Gastroesophageal sphincter (tissue), 4 donors: ENCODE measurements around the gene EHMT1. TPM values are rescaled to one million over a fixed set of nuclear protein-coding genes. Genes with fewer than 3 reads are reported as not detected.
"Not testable (repeated sequence)": the region's sequence is repeated elsewhere in the genome, so short reads cannot be mapped to it uniquely, and the experiment has no call there.

Experiments used
- ATAC-seq: fragments of 150-250 bp; one replicate; pipeline ENCODE4 v1.9.1; 2016; ENCODE audit warnings: mild to moderate bottlenecking, moderate library complexity
- H3K27ac ChIP-seq, 4 donors: fragments of 200-600 bp; sonication (generic) in 3 of 4; 1 replicate in 3 of 4; 2 replicates in 1 of 4; pipeline ENCODE4 v1.5.1; 2016 to 2019
- H3K27me3 ChIP-seq: fragments of 200-600 bp; sonication (generic); one replicate; pipeline ENCODE4 v1.5.1; 2019
- H3K36me3 ChIP-seq, 2 donors: fragments of 200-600 bp; sonication (generic); one replicate each; pipeline ENCODE4 v1.5.1; 2019; ENCODE audit warnings: control low read depth in 1 of 2
- H3K4me1 ChIP-seq, 3 donors: fragments of 200-600 bp; sonication (generic); 1 replicate in 2 of 3; 2 replicates in 1 of 3; pipeline ENCODE4 v1.5.1; 2016 to 2019; ENCODE audit warnings: control low read depth in 2 of 3
- H3K4me3 ChIP-seq, 2 donors: fragments of 200-600 bp; sonication (generic); one replicate each; pipeline ENCODE4 v1.5.1; 2019; ENCODE audit warnings: mild to moderate bottlenecking in 1 of 2, moderate library complexity in 1 of 2
- H3K9me3 ChIP-seq, 3 donors: fragments of 200-600 bp; sonication (generic); one replicate each; pipeline ENCODE4 v1.5.1; 2017 to 2019; ENCODE audit warnings: control low read depth in 2 of 3
- CTCF ChIP-seq, 4 experiments: fragments of 200-600 bp in 2 of 4; fragments of 450-650 bp in 2 of 4; sonication (generic) in 1 of 4; IDR thresholded peaks; one replicate each; pipeline ENCODE4 v1.5.1; 2017 to 2019; ENCODE audit warnings: antibody characterized with exemption in 4 of 4, mild to moderate bottlenecking in 2 of 4, moderate library complexity in 2 of 4
- EP300 ChIP-seq: sonication (generic); formaldehyde crosslinking; IDR thresholded peaks from one replicate; pipeline ENCODE4 v1.6.1; 2017; ENCODE audit warnings: antibody characterized with exemption, mild to moderate bottlenecking
- POLR2A ChIP-seq, 2 donors: fragments of 450-650 bp; IDR thresholded peaks; one replicate each; pipeline ENCODE4 v1.6.1; 2017; ENCODE audit warnings: antibody characterized with exemption in 2 of 2, mild to moderate bottlenecking in 2 of 2, moderate library complexity in 1 of 2
- POLR2AphosphoS5 ChIP-seq: sonication (generic); formaldehyde crosslinking; IDR thresholded peaks from one replicate; pipeline ENCODE4 v1.6.1; 2017; ENCODE audit warnings: antibody characterized with exemption
- WGBS, 2 donors: methylation state at CpG; one replicate each; pipeline ENCODE4 v1.1.5; 2018; ENCODE audit warnings: low coverage in 1 of 2; 5-methylcytosine and 5-hydroxymethylcytosine counted together
- total RNA-seq, 4 donors: library from RNA; depleted of rRNA; stranded (reverse); fragments of >200 nt; gene quantifications; one replicate each; pipeline ENCODE4 v1.1.0, GENCODE V29; 2016

The EHMT1 gene
- total RNA-seq, 4 donors from 2014 or later = 49.2 to 79.7 (median 64.7) TPM

- peaks cover 0 to 77% of the 10 kb centered on the region in 2 donors for H3K36me3 ChIP-seq
- no peaks in the 10 kb centered on the region for H3K9me3 ChIP-seq
- ATAC-seq = no peak
- H3K27me3 ChIP-seq = no peaks in the 10 kb centered on the region
- TF ChIP-seq CTCF (IDR thresholded peaks at IDR 0.05) = no peak
- TF ChIP-seq EP300 = no peak
- TF ChIP-seq POLR2AphosphoS5 = no peak
- TF ChIP-seq POLR2A (IDR thresholded peaks at IDR 0.05) = no peak
- no peak overlapping the region for H3K4me3 ChIP-seq
- H3K4me1 ChIP-seq = no peaks in the 10 kb centered on the region
- 87 to 98% methylated on average over 7 to 15 of the region's 19 CpGs for WGBS, 2 donors
- no peak overlapping the region for H3K27ac ChIP-seq
These were observed 183.9 kb downstream of the EHMT1 start for GRCh38 chr9:137802521-137803243.

GRCh38 chr9:137804908-137805630 is 186.3 kb downstream of the EHMT1 start:
- no peaks in the 10 kb centered on the region for H3K4me1 ChIP-seq
- ATAC-seq = no peak
- no peaks in the 10 kb centered on the region for H3K27me3 ChIP-seq
- H3K27ac ChIP-seq = no peak overlapping the region
- H3K4me3 ChIP-seq = no peak overlapping the region
- WGBS, 2 donors = 94% methylated on average over 3 to 13 of the region's 14 CpGs
- no peak for TF ChIP-seq CTCF (IDR thresholded peaks at IDR 0.05)
- TF ChIP-seq POLR2A (IDR thresholded peaks at IDR 0.05) = no peak
- TF ChIP-seq POLR2AphosphoS5 = no peak
- TF ChIP-seq EP300 = no peak
- H3K9me3 ChIP-seq = no peaks in the 10 kb centered on the region
- peaks cover 0 to 76% of the 10 kb centered on the region in 2 donors for H3K36me3 ChIP-seq

GRCh38 chr9:137807721-137808703 is 189.2 kb downstream of the EHMT1 start:
- ATAC-seq = no peak
- no peak overlapping the region for H3K27ac ChIP-seq
- H3K4me3 ChIP-seq = no peak overlapping the region
- peaks cover 0 to 74% of the 10 kb centered on the region in 2 donors for H3K36me3 ChIP-seq
- no peaks in the 10 kb centered on the region for H3K4me1 ChIP-seq
- no peak for TF ChIP-seq CTCF (IDR thresholded peaks at IDR 0.05)
- no peak for TF ChIP-seq POLR2A (IDR thresholded peaks at IDR 0.05)
- no peak for TF ChIP-seq EP300
- no peak for TF ChIP-seq POLR2AphosphoS5
- H3K9me3 ChIP-seq = no peaks in the 10 kb centered on the region
- WGBS, 2 donors = 88% methylated on average over 6 of the region's 22 CpGs; no CpG with 5 or more reads in 1 of the 2 donors
- no peaks in the 10 kb centered on the region for H3K27me3 ChIP-seq

GRCh38 chr9:137809040-137809576 is 190.3 kb downstream of the EHMT1 start:
- WGBS, 2 donors = 82 to 97% methylated on average over 6 to 8 of the region's 23 CpGs
- H3K4me3 ChIP-seq = no peak overlapping the region
- H3K9me3 ChIP-seq = no peaks in the 10 kb centered on the region
- no peak for ATAC-seq
- no peaks in the 10 kb centered on the region for H3K4me1 ChIP-seq
- H3K27ac ChIP-seq = no peak overlapping the region
- TF ChIP-seq POLR2A (IDR thresholded peaks at IDR 0.05) (no peak), CTCF (IDR thresholded peaks at IDR 0.05) (no peak), POLR2AphosphoS5 (no peak), EP300 (no peak)
- no peaks in the 10 kb centered on the region for H3K27me3 ChIP-seq
- peaks cover 0 to 74% of the 10 kb centered on the region in 2 donors for H3K36me3 ChIP-seq

GRCh38 chr9:137809726-137810450 is 191.1 kb downstream of the EHMT1 start:
- H3K9me3 ChIP-seq, H3K27me3 ChIP-seq, H3K27ac ChIP-seq, ATAC-seq, H3K4me3 ChIP-seq, H3K4me1 ChIP-seq: not testable (repeated sequence)
- 96 to 98% methylated on average over 5 to 35 of the region's 69 CpGs for WGBS, 2 donors
- H3K36me3 ChIP-seq = peaks cover 0 to 77% of the 10 kb centered on the region in 2 donors
